Bronchial epithelial cell (primary cell): ENCODE data around the gene TRRAP. TPM values are rescaled to one million over a fixed set of nuclear protein-coding genes. Genes with fewer than 3 reads are reported as not detected.

ENCODE experiments used
- DNase-seq: peaks from one replicate; pipeline ENCODE4 v3.0.0-alpha.2; 2010; ENCODE audit warnings: low read depth
- FAIRE-seq: peaks from 2 replicates; lab custom pipeline; 2011; peaks lifted over from hg19 to GRCh38; lab: Jason Lieb, UNC
- H3K27me3 ChIP-seq: 2 replicates; pipeline ENCODE4 v1.5.1; 2011; ENCODE audit warnings: low read length; ENCODE audit not compliant: control insufficient read depth, insufficient read depth
- H3K36me3 ChIP-seq: 2 replicates; pipeline ENCODE4 v1.5.1; 2011; ENCODE audit warnings: low read length; ENCODE audit not compliant: control insufficient read depth, insufficient read depth
- H3K4me3 ChIP-seq: 2 replicates; pipeline ENCODE4 v1.5.1; 2011; ENCODE audit warnings: mild to moderate bottlenecking, low read depth, low read length, control low read depth
- CTCF ChIP-seq: IDR thresholded peaks from 2 replicates; pipeline ENCODE4 v1.5.1; 2011; ENCODE audit warnings: mild to moderate bottlenecking, moderate library complexity, low read length, control low read depth, inconsistent platforms; ENCODE audit not compliant: insufficient read depth, severe bottlenecking
- total RNA-seq: library from RNA; depleted of rRNA; stranded (reverse); fragments of >200 nt; gene quantifications from 2 replicates; pipeline ENCODE4 v1.2.1, GENCODE V29; 2014

TRRAP gene
- total RNA-seq, 1 donor from 2014 or later, result 8.2 TPM

GRCh38 chr7:98968621-98969020 is 90.3 kb downstream of the TRRAP start:
- Histone ChIP-seq H3K27me3 (no peaks in the 10 kb centered on the region), H3K4me3 (no peak overlapping the region), H3K36me3 (peaks cover 30% of the 10 kb centered on the region)
- DNase-seq, result no peak
- no peak for TF ChIP-seq CTCF
- FAIRE-seq, result peak; percentile 64

GRCh38 chr7:98969386-98969785 is 91.1 kb downstream of the TRRAP start:
- FAIRE-seq (no peak), DNase-seq (no peak)
- no peak overlapping the region for H3K4me3 ChIP-seq
- peaks cover 35% of the 10 kb centered on the region for H3K36me3 ChIP-seq
- H3K27me3 ChIP-seq, result no peaks in the 10 kb centered on the region
- no peak for TF ChIP-seq CTCF

GRCh38 chr7:98970016-98970615 is 91.8 kb downstream of the TRRAP start:
- H3K4me3 ChIP-seq, result no peak overlapping the region
- peaks cover 30% of the 10 kb centered on the region for H3K36me3 ChIP-seq
- no peaks in the 10 kb centered on the region for H3K27me3 ChIP-seq
- DNase-seq (no peak), FAIRE-seq (no peak)
- TF ChIP-seq CTCF, result no peak

- DNase-seq (no peak), FAIRE-seq (no peak)
- no peak for TF ChIP-seq CTCF
- H3K27me3 ChIP-seq, result no peaks in the 10 kb centered on the region
- H3K36me3 ChIP-seq, result peaks cover 26% of the 10 kb centered on the region
- H3K4me3 ChIP-seq, result no peak overlapping the region
These were observed 92.5 kb downstream of the TRRAP start for GRCh38 chr7:98970805-98971204.

GRCh38 chr7:98974205-98974604 is 95.9 kb downstream of the TRRAP start:
- TF ChIP-seq CTCF, result no peak
- H3K27me3 ChIP-seq, result no peaks in the 10 kb centered on the region
- no peak overlapping the region for H3K4me3 ChIP-seq
- DNase-seq (no peak), FAIRE-seq (no peak)
- peaks cover 40% of the 10 kb centered on the region for H3K36me3 ChIP-seq
